CD4-positive, alpha-beta T cell treated with Interleukin-17A for 1 hour (primary cell): Measurements from ENCODE around the gene NPAS2.

Experiments
- DNase-seq: peaks from one replicate; pipeline ENCODE4 v3.0.0-alpha.2; 2020

Gene NPAS2

DNA sequence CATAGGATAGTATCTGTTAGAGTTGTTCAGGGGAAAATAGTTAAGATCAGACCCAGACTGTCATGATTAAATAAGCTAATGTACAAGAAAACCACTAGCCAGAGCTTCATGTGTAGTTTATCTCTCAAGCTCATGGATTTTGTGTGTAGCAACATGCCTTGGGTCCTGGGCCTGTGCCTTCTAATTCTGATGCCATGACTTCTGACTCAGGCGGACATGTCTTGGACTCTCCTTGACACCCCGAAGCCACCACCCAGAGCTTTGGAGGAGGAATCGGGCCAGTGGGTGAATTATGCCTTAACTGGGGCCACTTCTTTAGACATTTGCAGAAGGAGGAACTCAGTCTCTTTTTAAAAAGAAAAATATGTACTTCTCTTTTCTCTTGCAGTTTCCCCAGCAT, 68.7 kb downstream of the NPAS2 start:
- DNase-seq, result no peak

DNA sequence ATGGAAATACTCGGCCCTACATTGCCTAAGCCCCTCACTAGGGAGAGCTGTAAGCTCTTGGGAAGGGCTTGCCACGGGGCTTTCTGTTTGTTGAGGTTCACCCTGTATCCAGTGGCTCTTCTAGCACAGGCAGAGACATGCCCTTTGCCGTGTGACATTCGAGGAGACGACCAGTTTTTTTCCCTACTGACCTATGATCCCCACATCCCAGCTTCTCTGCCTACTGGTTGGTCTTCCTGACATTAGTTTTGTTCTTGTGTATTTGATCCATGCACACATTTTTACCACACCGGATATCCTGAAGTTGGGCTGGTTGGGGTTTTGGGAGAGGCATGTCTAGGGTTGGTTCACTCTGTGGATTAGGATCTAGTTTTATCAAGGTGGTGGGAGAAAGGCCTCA, 69.3 kb downstream of the NPAS2 start:
- no peak for DNase-seq

DNA sequence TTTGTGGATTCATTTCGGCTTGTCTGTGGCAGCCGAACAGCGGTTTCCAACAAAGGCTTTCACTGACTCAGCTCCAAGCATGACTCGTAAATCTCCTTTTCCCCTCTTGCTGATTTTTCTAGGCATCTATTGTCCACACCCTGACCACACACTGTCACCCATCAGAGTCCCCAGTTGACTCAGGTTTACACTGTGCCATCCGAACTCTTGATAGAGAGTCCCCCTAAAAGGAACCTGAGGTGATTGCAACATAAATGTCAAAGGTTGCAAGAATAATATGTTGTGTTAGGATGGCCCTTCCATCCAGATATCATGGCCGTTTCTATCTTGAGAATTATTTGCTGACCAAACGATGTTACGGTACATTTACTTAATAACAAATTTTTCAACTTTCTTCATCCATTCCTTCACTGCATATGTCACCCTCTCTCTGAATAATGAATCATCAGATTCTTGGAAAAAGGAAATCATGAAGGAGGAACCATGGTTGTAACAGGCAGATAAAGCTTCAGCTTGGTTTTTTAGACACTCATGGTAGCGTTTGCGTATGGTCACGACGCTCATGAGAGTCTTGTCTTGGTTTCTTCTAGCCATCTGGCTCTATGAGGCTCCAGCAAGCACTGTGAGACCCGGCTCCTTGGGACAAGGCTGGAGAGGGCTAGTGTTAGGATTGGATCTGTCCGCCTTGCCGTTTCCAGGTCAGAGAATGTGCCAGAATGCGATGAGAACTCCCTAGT, 72.1 kb downstream of the NPAS2 start:
- no peak for DNase-seq

DNA sequence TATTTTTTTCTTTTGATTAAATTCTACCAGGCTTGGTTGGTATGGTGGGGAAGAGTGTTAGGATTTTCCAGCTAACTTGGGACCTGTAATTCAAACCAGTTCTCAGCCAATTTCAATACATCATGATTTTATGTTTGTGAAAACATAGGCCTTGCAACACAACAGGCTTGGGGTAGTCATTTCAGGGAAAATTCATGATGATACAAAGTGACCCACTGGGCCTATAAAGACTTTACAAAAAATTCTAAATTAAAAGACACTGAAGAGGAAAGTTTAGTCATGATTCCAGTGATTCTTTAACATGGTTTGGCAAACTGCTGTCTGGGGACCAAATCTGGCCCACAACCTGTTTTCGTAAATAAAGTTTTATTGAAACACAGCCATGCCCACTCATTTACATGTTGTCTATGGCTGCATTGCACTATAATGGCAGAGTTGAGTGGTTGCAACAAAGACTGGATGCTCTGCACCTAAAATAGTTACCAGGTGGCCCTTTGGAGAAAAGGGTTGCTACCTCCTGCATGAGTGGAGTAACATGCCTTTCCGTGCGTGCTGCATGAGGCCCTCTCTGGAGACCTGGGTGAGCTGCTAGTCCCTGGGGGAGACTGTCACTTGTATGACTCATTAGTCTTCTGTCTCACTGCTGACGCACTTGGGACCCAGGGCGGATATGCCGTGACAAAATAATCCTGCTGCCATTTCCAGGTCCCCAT, 73.6 kb downstream of the NPAS2 start:
- no peak for DNase-seq

DNA sequence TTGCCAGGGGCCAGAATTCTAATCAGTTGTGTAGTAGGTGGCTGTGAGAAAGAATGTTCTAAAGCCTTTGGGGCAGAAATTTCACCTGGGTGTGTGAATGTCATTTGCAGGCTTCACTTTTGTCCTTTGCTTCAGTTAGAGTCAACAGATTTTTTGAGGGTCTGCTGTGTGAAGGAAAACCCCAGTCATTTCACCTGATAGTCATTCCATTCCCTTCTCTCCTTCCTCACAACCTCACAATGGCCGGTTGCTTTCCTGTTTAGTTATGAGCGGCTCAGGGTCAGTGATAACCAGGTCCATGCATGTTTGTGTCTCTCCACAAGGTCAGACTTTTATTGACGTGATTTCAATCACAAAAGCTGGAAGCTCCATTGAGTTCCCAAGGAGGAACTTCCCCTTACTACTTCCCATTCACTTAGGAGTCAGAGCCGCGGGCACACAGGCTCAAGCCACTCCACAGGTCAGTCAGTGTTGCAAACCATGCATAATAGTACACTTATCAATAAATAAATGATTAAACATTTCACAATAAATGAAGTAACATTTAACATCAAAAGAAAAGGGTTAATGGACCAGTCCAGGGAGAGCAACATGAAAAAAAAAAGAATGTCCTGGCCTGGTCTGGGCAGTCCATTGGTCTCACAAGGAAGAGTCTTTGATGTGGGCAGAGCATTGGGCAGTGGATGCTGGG, 74.3 kb downstream of the NPAS2 start:
- DNase-seq, result no peak

DNA sequence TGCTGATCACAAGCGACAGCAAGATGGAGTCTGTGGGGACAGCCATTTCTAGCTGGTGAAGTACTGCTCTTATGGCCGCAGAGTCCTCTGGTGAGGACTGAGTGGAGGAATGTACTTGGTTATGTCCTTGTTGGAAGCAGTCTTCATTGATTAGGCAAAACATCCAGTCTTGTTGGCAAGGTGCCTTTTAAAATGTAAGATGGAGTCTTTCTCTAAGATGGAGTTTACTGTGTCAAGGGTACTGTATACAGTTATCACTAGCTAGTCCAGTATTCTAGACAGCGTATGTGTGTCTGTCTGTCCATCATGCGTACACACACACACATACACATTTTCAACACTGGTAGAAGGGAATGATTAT, 74.8 kb downstream of the NPAS2 start:
- no peak for DNase-seq

DNA sequence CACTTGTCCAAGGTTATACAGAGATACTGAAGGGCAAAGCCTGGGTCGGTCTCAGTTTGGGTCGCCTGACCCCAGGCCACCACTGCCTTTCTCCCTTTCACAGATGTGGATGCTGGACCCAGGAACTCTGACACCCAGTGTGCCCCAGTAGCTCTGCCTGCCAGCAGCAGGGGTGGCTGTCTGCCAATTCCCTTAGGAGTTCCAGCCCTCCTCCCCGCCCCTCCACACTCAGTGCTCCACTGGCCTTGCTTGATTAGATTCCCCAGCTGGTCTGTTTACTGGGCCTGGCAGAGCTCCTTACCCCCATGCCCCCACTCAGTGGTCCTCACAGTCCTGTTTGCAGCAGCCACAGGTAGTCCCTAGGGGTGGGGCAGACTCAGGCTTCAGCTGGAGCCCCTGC, 75.5 kb downstream of the NPAS2 start:
- no peak for DNase-seq

DNA sequence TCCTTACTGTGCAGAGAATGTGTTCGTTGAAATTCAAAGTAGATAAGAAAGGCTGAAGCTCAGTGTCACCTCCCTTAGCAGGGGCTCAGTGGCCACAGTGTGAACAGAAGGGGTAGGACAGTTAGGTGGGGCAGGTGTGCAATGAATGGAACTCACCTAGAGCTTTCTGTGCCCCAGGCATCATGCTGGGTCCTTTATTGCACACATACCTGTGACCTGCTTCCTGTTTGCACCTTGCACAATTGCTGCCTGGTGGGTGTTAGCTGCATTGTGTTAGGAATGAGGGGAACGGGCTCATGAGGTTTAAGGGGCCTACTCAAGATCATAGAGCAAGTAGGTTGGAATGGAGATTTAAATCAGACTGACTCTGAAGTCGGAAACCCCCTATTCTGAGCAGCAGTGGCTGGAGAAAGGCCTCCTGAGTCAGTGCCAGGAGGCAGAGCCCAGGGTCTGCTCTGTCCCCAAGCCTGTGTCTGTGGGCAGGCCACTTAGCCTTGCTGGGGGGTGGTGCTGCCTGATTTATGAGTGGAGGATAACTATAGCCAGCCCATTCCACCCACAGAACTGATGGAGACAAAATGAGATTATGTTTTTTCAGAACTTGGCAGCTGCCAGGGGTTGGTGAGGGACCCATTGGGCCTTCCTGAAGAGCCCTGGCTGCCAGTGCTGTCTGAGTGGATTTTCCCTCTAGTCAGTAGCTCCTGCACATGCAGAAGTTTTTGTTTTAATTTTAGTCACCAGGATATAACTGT, 76.2 kb downstream of the NPAS2 start:
- no peak for DNase-seq

DNA sequence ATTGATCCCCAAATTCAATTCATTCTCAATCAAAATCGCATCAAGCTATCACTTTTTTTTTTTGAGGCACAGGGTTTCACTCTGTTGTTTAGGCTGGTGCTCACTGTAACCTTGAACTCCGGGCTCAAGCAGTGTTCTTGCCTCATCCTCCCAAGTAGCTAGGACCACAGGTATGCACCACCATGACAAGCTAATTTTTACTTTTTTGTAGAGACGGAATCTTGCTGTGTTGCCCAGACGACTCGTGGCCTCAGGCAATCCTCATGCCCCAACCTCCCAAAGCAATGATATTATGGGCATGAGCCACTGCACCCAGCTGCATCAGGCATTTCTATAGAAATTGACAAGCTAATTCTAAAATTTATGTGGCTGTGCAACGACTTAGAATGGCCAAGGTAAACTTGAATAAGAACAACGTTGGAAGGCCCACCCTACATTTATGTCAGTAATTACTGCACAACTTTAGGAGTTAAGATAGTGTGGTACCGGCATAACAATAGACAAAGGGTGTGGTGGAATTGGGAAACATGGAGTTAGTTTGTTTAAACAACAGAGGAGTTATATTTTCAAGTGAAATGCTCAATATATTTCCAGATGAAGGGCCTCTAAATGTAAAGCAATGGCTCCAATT, 78.2 kb downstream of the NPAS2 start:
- DNase-seq, result no peak

DNA sequence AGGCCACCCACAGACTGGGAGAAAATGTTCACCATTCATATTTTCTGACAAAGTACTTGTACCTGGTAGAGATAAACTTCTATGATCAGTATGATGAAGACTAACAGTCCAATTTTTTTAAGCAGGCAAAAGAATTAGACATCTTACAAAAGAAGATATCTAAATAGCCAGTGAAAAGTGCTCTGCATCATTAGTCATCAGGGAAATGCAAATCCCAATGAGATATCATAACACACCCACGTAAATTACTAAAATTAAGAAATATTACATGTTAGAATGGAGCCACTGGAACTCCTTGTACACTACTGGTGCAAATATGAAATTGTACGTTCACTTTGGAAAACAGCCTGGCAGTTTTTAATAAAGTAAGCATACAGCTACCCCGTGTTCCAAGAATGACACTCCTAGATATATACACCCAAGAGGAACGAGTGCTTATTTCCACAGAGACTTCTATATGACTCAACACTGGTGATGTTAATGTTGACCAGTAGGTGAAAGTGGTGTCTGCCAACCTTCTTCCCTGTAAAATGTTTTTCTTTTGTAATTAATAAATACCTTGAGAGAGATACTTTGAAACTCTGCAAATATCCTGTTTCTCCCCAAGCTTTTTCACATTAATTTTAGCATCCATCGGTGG, 80.3 kb downstream of the NPAS2 start:
- no peak for DNase-seq

DNA sequence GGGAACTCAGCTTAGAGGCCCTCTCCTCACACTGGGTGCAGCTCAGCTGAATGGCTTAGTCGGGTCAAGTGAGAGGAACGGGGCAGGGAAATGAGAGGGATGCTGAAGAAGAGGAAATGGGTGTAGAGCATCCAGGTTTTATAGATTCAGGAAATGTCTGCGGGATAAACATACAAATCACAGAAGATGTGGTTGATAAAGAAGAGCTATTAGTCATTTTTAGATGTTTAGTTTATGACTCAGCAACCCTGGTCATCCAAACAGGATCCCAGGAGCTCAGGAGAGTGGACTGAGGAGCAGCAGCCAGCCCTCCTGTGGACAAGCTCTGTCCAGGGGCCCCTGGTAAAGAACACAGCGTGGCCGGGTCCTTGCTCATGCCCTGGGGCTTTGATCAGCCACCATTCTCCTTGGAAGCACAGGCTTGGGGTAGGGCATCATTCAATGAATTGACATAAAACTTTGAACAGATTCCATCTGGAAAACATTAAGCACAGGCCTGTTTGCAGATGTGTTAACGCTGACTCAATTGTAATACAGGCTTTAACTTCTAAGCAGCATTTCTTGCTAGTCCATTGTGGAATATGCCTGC, 83.0 kb downstream of the NPAS2 start:
- no peak for DNase-seq

DNA sequence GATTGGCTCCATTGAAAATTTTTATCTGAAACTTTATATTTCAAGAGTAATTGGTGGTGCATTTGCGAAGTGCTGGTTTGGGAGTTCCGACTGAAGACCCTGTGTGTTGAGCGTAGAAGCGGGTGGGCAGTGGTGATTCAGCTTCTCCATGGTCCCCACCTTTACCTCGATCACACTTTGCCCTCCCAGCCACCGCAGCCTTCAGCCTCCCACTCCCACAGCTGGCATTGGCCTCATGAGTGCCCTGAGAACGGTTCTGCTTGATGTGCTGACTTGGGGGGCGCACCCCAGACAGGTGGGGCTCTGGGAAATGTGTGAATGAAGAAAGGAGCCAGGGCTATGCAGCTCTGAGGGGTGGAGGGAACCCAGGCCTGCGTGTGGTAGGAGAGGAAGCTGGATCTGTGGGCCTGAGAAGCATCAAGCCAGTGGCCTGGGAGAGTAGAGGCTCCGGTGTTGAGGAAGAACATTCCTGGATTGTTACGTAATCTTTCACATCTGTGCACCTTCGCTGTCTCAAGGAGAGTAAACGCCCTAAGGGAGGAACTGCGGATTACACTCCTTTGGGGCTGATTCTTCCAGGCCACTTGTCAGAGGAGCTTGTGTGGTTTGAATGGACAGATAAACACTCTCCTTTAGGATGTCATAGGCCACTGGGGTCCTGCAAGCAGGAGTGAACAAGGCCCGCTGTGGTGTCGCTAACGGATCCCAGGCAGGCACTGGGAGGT, 83.8 kb downstream of the NPAS2 start:
- no peak for DNase-seq

DNA sequence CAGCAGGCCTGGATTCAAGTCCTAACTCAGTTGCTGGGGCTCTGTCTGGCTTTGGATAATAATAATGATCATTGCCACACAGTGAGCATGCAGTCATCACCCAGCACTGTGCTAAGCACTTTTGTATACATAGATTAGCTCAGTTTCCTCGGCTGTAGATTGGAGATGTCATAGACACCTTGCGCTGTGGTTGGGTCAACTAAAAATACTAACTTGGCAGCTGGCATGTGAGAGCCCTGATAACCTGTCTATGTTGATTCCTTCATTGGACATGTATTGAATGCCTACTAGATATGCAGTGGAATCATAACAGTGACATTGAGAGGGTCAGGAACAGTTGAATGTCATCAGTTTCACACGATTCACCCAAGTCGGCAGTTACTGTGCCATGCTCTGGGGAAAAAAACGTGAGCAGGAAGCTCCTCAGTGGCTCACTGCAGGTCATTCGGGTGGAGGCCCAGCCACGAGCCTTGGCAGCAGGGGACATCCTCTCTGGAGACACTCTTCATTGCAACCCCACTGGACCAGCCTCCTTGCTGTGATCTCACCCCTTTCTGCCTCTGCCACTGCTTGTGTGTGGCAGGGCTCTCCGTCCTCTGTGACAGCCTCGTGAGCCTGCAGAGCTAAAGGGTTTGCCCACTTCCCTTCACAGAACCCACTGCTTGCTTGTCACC, 85.3 kb downstream of the NPAS2 start:
- DNase-seq, result no peak

DNA sequence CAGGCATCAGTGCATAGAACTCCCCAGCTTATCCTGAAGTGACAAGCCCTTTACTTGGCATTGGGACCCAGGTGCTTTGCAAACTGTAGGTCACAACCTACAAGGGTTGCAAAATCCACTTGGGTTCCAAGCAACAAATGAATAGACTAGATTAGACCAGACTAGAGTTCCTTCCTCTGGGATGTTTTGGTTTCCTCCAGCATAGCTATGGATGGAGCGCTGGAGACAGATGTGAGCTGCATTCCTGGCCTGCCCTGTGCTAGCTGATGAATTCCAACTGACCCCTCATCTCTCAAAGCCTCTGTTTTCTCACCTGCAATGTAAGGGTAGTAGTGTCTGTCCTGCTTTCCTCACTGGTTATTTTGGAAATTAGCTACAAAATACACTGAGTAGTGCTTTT, 86.2 kb downstream of the NPAS2 start:
- DNase-seq, result no peak

DNA sequence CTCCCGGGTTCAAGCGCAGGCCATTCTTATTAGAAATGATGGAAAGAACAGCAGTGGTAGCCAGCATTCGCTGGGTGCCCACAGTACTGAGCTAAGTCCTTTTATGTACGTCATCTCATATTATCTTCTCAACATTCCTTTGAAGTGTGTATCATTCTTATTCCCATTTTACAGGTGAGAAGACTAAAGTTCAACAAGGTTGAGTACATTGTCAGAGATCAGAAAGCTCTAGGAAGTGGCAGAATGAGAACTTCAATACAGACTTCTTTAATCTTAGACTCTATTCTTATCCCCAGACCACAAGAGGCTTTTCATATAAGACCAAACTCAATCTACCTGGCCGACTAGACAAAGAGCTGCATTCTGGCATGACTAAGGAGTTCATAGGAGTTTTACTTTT, 86.7 kb downstream of the NPAS2 start:
- DNase-seq, result no peak

DNA sequence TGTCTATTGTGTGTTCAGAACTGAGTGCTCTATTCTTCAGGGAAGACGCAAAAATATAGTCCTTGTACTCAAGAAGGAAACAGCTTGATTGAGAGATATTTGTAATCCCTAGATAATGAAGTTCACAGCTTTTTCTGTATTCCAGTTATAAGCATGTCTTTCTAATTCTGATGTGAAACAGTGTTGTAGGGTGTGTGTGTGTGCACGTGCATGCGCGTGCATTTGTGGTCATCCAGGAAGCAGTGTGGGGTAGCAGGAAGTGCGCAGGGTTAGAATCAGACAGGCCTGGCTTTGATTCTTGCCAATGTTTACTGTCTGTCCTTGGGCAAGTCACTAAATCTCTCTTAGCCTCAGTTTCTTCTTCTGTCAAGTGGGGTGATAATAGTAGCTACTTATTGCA, 87.9 kb downstream of the NPAS2 start:
- no peak for DNase-seq

DNA sequence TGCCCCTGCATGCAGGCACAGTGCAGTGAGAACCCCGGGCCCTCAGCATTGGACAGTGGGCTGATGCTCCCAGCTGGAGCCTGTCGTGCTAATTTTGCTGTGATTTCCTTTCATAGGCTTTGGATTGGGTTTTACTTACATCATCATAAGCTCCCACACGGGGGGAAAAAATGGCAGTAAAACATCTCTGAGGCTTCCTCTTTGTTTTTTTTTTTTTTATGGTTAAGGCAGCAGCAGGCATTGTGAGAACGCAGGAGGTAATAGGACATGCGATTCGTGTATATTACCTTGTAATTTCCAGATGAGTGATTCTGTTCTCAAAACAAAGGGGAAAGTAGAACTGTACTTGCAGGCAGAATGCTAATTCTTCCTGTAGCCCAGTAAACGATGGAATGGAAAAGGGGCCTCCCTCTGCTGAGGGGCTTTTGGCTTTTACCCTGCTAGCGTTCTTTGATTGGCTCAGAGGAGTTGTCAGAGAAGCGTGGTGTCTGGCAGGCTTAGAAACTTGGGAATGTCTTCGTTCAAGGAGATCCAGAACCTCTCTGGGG, 89.7 kb downstream of the NPAS2 start:
- no peak for DNase-seq

DNA sequence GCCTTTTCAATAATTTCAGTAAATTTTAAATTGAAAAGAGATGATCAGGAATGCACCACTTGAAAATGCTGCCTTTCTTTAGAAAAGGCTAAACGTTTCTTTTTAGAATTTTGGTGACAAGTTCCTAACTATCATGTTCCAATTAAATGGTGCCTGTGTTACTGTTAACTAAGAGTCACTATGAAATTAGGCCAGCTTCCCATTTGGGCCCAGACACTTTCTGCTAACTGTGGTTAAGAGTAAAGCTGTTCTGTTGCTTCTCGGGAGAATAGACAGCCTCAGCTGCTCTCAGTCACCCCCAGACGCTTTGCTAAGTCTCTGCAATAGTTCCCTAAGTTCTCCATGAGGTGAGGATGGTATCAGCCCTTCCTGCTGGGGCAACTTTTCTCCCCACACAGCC, 90.2 kb downstream of the NPAS2 start:
- DNase-seq, result no peak

DNA sequence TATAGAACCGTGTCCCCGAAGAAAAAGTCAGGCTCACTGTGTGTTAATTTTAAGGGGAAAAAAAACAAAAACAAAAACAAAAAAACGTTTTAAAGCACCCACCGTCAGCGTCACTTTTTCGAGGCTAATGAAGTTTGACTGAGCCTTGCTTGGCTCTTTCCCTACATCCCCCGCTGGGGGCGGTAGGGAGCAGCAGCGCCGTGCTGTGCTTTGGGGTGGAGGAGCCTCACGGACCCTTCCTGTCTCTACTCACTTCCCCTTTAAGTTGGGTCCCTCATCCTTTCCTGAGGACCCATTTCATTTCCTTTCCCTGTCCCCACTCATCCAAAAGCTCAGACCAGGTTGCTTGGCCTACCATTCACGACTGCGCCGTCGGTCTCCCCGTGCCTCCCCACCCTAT, 99.4 kb downstream of the NPAS2 start:
- DNase-seq, result no peak

DNA sequence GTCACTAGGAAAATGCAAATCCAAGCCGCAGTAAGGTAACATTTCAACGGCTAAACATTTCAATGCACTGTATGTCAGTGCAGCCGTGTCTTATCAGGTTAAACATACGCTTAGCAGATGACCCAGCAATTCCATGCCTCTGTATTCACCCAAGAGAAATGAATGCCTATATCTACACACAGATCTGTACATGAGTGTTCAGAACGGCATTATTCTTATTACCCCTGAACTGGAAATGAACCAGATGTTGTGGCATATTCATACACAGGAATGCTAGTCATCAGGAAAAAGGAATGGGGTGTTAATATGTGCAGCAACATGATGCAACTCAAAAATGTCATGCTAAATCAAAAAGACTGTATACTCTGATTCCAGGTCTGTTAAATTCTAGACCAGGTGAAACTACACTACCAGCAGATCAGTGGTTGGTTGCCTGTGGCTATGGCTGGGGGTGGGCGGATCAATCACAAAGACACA, 101.8 kb downstream of the NPAS2 start:
- DNase-seq, result no peak
